Stimulated activated CD4-positive, alpha-beta T cell treated with anti-CD3 and anti-CD28 coated beads, Interleukin-1b, Interleukin-23, amount 100 ng/mL, for 4 hours (primary cell): ENCODE results near the gene MSX1.

Experiments
- DNase-seq, 2 donors: peaks; one replicate each; pipeline ENCODE4 v3.0.0-alpha.2; 2020; ENCODE audit warnings: low read depth in 2 of 2

MSX1 gene

DNA sequence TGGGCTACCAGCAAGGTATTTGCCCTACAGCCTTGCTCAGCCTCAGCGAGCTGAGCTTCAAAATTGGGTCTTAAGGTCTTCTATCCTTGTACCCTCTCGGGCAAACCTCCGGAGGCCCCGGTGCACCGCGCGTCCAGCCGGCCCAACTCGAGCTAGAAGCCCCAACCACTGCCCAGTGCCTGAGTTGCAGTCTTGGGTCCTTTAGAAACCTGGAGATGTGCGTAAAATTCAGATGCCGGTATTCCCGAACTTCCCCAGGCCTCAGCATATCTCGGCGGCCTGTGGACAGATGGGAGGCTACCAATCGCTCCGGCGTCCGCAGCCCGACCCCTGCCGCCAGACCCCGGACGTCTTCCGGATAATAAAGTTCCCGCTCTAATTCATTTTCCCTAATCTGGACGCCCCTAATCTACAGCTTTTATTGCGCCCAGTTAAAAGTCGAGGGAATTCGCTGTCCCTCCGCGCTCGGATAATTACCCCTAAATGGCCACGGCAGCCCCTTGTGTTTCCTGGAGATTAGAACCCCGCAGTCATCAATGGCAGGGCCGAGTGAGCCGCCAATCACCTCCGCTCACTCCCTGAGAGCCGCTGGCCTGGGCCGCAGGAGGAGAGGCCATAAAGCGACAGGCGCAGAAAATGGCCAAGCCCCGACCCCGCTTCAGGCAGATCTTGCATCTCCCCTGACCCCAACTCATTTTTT, 1.5 kb upstream of the MSX1 start:
- no peak for DNase-seq

- DNase-seq, result no peak
Measured at GRCh38 chr4:4858527-4859324, 739 bp upstream of the MSX1 start.

DNA sequence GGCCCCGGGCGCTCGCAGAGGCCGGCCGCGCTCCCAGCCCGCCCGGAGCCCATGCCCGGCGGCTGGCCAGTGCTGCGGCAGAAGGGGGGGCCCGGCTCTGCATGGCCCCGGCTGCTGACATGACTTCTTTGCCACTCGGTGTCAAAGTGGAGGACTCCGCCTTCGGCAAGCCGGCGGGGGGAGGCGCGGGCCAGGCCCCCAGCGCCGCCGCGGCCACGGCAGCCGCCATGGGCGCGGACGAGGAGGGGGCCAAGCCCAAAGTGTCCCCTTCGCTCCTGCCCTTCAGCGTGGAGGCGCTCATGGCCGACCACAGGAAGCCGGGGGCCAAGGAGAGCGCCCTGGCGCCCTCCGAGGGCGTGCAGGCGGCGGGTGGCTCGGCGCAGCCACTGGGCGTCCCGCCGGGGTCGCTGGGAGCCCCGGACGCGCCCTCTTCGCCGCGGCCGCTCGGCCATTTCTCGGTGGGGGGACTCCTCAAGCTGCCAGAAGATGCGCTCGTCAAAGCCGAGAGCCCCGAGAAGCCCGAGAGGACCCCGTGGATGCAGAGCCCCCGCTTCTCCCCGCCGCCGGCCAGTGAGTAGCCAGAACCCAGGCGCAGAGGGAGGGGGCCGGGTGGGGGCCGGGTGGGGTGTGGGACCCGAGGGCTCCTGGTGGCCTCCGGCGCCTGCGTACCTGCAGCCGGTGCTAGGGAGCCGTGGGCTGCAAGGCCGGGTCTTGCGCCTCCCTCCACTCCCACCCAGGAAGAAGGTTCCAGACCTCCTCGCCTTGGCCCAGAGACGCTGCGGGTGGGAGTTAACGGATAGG, 534 bp downstream of the MSX1 start:
- DNase-seq, result no peak

DNA sequence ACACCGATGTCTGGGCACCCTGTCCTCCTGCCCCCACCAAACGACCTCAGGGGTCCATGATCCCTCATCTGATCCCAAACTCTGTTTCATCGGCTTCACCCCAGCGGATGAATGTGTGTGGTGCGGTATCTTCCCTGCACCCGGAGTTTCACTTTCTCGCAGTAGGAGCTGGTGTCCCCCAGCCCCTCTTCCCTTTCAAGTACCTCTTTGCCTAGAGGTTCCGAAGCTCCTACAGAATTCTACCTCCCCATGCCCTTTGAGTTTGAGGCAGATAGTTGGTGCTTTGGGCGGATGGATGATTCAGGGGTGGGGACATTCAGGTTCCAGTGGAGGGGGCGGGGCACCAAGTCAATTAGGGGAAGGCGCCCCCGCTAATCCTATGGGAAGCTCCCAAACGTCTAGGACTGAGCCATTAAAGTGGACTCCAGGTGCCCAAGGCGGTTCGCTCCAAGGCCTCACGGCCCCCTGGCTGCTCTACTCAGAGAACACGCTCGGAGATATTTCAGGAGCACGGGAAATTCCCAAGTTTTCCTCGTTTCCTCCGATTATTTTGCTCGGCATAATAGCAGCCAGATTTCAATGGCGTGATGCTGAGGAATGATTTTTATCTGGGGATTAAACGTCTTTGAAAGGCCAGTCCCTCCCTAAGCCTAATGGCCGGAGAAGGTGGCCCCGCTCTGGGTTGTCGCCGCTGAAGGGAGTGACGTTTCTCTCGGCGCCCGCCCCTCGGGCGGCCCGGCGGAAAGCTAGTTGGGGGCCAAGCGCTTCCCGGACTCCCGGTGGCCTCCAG, 1.3 kb downstream of the MSX1 start:
- no peak for DNase-seq

DNA sequence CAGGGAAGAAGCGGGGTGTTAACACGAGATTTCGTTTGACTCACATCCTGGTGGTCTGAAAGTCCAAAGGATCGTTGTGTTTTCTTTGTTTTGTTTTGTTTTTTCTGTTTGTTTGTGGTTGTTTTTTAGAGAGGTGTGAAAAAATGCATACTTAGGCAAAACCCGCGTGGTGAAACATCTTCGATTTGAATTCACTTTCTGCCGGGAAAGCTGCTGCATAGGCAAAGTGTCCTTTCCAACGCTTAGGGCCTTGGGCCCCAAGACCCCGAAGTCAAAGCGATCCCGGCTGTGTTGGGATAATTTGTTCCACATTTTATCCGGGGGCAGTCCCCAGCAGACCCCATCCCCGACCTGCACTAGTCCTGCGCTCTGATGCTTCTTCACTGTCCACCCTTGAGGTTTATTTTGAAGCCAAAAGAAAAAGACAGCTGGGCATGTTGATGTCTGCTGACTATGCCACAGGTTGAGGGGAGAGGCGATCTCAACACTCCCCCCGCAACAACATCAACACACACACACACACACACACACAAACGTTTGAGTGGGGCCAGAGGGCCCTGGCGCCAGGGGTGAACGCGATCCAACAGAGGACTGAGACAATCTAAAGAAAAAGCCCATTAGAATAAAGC, 2.0 kb downstream of the MSX1 start:
- DNase-seq, result no peak

GRCh38 chr4:4862071-4862551, 2.6 kb downstream of the MSX1 start:
- DNase-seq, result no peak

DNA sequence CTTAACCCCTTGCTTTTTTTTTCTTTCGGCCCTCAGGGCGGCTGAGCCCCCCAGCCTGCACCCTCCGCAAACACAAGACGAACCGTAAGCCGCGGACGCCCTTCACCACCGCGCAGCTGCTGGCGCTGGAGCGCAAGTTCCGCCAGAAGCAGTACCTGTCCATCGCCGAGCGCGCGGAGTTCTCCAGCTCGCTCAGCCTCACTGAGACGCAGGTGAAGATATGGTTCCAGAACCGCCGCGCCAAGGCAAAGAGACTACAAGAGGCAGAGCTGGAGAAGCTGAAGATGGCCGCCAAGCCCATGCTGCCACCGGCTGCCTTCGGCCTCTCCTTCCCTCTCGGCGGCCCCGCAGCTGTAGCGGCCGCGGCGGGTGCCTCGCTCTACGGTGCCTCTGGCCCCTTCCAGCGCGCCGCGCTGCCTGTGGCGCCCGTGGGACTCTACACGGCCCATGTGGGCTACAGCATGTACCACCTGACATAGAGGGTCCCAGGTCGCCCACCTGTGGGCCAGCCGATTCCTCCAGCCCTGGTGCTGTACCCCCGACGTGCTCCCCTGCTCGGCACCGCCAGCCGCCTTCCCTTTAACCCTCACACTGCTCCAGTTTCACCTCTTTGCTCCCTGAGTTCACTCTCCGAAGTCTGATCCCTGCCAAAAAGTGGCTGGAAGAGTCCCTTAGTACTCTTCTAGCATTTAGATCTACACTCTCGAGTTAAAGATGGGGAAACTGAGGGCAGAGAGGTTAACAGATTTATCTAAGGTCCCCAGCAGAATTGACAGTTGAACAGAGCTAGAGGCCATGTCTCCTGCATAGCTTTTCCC, 3.4 kb downstream of the MSX1 start:
- no peak for DNase-seq

DNA sequence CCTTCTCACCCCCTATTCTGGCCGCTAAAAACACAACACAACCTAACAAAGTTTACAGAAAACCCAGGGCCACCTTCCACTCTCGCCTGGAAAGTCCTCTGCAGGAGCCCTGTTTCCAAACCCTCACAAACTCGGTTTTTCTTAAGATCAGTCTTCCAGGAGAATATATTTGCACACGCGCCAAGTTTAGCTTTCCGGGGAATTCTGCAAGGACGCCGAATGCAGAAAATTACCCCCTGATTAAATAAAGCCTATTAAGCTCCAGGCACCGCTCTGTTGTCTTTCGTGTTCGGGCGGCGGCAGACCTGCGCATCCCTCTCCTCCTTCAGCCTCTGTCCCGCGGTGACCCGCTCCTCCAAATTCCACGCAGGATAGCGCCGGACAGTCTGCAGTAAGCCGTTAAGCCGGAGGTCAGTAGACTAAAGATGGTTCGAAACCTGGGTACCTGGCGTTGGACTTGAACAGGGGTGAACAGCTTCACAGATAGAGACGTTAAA, 5.0 kb downstream of the MSX1 start:
- DNase-seq, result no peak

DNA sequence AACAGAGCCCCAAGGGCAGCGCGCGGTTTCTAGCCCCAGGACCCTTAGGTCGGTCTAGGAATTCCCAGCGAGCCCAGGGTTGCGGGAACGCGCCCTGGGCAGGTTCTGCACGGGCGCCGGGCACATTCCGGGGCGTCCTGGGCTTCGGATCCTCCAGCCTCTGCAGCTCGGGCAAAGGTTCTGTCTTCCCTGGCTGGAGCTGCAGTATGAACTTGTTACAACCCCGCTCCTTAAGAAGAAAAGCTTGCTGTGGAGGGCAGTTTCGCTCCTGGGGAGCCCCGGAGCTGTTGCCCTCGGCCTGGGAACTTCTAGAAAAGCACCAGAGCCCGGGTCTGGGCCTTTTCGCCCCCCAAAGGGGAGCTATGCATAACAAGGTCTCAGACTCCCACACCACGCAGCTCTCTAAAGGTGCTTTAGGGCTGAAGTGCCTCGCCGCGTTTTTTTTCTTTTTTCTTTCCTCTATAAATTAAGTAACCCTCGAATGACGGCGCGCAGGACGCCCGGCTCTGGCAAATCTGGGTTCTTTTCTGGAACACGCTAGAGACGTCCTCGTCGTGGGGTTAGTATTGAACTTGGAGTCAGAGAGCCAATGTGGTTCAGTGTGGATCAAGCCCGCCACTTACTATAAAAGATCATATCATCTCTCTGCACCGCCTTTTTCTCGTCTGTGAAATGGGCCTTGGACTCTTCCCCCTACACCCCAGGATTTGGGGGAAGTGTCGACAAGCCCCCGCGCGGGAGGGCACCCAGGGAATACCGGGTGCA, 5.7 kb downstream of the MSX1 start:
- DNase-seq, result no peak

GRCh38 chr4:4865705-4866123, 6.2 kb downstream of the MSX1 start:
- DNase-seq, result no peak

- DNase-seq, result no peak
Measured at GRCh38 chr4:4866124-4866865, 6.8 kb downstream of the MSX1 start.

- DNase-seq, result no peak
Measured at GRCh38 chr4:4866866-4867374, 7.5 kb downstream of the MSX1 start.

DNA sequence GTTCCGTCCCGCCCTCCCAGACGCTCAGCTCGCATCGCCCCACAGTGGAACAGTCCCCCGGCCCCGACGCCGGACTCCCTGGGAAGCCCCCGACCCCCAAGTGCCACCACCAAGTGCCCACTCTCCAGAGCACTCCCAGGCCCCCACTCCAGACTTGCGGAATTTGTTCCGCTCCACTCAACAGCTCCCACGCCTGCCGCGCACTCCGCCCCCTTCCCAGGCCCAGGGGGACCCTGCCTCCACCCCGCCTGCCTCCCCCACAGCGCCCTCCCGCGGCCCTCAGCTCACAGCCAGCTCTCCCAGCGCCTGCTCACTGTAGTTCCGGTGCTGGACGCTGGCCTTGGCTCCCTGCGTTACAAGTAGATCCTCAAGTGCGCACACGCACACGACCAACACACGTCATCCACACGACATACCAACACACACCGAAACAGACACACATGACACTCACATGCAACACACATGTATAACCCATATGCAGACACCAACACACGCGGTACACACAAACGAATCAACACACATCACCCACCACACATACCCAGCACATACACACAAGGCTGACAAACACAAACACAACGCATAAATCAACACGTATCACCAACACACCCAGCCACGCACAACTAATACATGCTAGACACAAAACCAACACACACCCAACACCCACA, 8.0 kb downstream of the MSX1 start:
- no peak for DNase-seq

GRCh38 chr4:4868040-4868757, 8.7 kb downstream of the MSX1 start:
- no peak for DNase-seq

DNA sequence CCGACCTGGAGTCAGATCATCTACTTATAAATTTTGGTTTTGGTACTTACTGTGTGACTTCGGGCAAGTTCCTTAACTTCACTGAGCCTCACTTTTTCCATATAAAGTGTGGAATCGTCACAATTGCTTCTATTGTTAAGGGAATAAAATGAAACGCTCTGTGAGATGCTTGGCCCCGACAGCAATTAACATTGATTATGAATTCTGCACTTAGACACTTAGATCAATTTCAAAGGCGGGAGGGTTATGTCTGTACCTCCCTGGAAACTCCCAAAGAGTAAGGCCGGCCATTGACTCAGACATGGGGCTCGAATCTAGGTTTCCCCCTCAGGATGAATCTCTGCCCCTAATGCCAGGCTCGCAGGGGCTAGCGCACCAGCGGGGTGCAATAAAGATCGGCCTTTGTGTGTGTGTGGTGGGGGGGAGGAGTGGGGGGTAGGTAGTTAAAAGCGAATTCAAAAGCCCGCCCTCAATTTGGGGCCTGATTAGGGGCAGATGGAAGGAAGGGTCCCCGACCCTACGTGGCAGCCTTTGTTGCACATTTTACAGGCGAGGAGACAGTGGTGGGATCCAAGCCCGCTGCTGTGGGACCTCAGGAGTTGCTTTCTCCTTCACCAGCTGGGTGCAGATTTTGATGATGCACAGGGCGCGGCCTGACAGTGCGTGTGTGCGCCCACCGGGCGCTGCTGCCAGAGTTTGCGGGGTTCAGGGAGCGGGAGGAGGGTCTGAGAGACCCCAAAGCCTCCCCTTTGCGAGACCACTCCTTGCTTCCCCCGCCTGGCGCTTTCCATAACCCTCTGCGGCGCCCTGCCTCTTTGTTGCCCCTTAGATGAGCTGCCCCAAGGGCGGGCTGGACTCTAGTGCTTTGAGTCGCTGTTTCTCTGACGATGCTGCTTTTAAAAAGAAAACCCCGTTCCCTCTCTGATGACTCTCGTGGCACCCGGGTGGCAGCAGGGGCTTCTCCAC, 9.6 kb downstream of the MSX1 start:
- DNase-seq, result no peak
